Stomach (tissue), 9 donors: ENCODE measurements around the gene PLPPR3. TPM values are rescaled to one million over a fixed set of nuclear protein-coding genes. Genes with fewer than 3 reads are reported as not detected.
"Not testable (repeated sequence)": the region's sequence is repeated elsewhere in the genome, so short reads cannot be mapped to it uniquely, and the experiment has no call there.

Experiments used
- DNase-seq, 2 donors: peaks; one replicate each; pipeline versions ENCODE4 v3.0.0 to v3.0.0-alpha.2; 2013 to 2019
- H3K27ac ChIP-seq, 5 donors: fragments of 200-600 bp in 4 of 5; sonication (generic) in 4 of 5; one replicate each; pipeline ENCODE4 v1.5.1; 2013 to 2019; ENCODE audit warnings: mild to moderate bottlenecking in 1 of 5, moderate library complexity in 1 of 5
- H3K27me3 ChIP-seq, 3 donors: fragments of 200-600 bp; sonication (generic); one replicate each; pipeline ENCODE4 v1.5.1; 2017 to 2019; ENCODE audit warnings: mixed run types in 1 of 3
- H3K36me3 ChIP-seq, 4 donors: fragments of 200-600 bp; sonication (generic); 1 replicate in 3 of 4; 2 replicates in 1 of 4; pipeline ENCODE4 v1.5.1; 2016 to 2019
- H3K4me1 ChIP-seq, 4 donors: fragments of 200-600 bp; sonication (generic); one replicate each; pipeline ENCODE4 v1.5.1; 2016 to 2019
- H3K4me3 ChIP-seq, 4 donors: fragments of 200-600 bp; sonication (generic) in 3 of 4; one replicate each; pipeline ENCODE4 v1.5.1; 2016 to 2019; ENCODE audit warnings: mild to moderate bottlenecking in 1 of 4
- H3K9me3 ChIP-seq, 4 donors: fragments of 200-600 bp; sonication (generic); one replicate each; pipeline ENCODE4 v1.5.1; 2016 to 2019
- CTCF ChIP-seq, 7 experiments: fragments of 450-650 bp in 4 of 7; fragments of 200-600 bp in 3 of 7; sonication (generic) in 3 of 7; IDR thresholded peaks; one replicate each; pipeline ENCODE4 v1.5.1; 2016 to 2019; ENCODE audit warnings: antibody characterized with exemption in 7 of 7, control low read depth in 2 of 7, mild to moderate bottlenecking in 1 of 7
- EP300 ChIP-seq: sonication (generic); formaldehyde crosslinking; IDR thresholded peaks from one replicate; pipeline ENCODE4 v1.6.1; 2017; ENCODE audit warnings: antibody characterized with exemption
- POLR2A ChIP-seq, 4 donors: fragments of 450-650 bp; IDR thresholded peaks; one replicate each; pipeline ENCODE4 v1.6.1; 2016; ENCODE audit warnings: antibody characterized with exemption in 4 of 4, control low read depth in 2 of 4, mild to moderate bottlenecking in 1 of 4, moderate library complexity in 1 of 4
- POLR2AphosphoS5 ChIP-seq, 3 donors: sonication (generic); formaldehyde crosslinking; IDR thresholded peaks; one replicate each; pipeline ENCODE4 v1.6.1; 2016; ENCODE audit warnings: antibody characterized with exemption in 3 of 3
- WGBS, 5 donors: extraction: QIAGEN DNeasy Blood & Tissue Kit in 3 of 5; methylation state at CpG; one replicate each; pipeline versions ENCODE4 v1.1.5 to v1.1.7; 2013 to 2018; 5-methylcytosine and 5-hydroxymethylcytosine counted together
- intact Hi-C: fragments of 100-400 bp; cut with DNase I; formaldehyde crosslinking; loops from one replicate; pipeline ENCODE4 v1.15.1; 2023; ENCODE audit warnings: low total_unique reads
- polyA plus RNA-seq, 3 donors: library from polyadenylated mRNA; stranded (reverse); fragments of 200-250 nt; gene quantifications; one replicate each; pipeline ENCODE4 v1.2.3, GENCODE V29; 2013
- total RNA-seq, 5 donors: library from RNA; depleted of rRNA; stranded (reverse); fragments of >200 nt; gene quantifications; one replicate each; pipeline versions ENCODE4 v1.1.0 to v1.2.3, GENCODE V29; 2014 to 2016
- donor health status: healthy with polysubstance abuse.
- donor health status: Bipolar disorder and iron deficiency.
- donor health status: healthy.

Gene PLPPR3
- total and polyA plus RNA-seq, 8 donors = 0.46 to 0.55 TPM; not detected in 6

DNA sequence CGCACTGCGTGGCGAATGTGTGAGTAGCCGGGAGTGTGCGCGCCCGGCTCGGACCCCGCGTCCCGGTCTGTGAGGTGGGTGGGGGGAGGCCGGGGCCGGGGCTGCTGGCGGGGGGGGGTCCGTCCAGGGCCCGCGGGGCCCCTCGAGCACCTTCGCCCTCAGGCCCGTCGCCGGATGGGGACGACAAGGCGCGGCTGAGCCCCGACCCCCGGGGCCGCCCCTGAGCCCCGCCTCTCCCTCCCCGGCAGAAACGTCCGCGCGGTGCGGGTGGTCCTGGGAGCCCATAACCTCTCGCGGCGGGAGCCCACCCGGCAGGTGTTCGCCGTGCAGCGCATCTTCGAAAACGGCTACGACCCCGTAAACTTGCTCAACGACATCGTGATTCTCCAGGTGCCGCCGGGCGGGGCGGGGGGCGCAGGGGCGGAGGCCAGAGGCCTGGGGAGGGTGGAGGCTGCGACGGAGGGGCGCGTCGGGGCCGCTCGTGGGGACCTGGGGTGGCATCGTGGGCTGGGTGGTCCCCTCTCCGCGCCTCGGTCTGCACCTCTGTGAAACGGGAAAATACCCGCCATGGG is 31.3 kb upstream of the PLPPR3 start:
- Histone ChIP-seq H3K4me1 (peaks cover 13 to 32% (median 24%) of the 10 kb centered on the region in 4 donors), H3K36me3 (no peaks in the 10 kb centered on the region), H3K9me3 (no peaks in the 10 kb centered on the region), H3K27me3 (peaks cover 8 to 72% (median 28%) of the 10 kb centered on the region in 3 donors), H3K4me3 (peak overlapping the region in 3 of 4 donors; percentile 6 to 16 (median 6)), H3K27ac (no peak overlapping the region)
- intact Hi-C loops = no loop called here
- 25 to 54% (median 36%) methylated on average over 10 to 65 of the region's 67 CpGs for WGBS, 5 donors
- no peak for DNase-seq
- TF ChIP-seq CTCF (IDR thresholded peaks at IDR 0.05) = no peak
- no peak for TF ChIP-seq POLR2AphosphoS5 (IDR thresholded peaks at IDR 0.05)
- no peak for TF ChIP-seq POLR2A (IDR thresholded peaks at IDR 0.05)
- no peak for TF ChIP-seq EP300

DNA sequence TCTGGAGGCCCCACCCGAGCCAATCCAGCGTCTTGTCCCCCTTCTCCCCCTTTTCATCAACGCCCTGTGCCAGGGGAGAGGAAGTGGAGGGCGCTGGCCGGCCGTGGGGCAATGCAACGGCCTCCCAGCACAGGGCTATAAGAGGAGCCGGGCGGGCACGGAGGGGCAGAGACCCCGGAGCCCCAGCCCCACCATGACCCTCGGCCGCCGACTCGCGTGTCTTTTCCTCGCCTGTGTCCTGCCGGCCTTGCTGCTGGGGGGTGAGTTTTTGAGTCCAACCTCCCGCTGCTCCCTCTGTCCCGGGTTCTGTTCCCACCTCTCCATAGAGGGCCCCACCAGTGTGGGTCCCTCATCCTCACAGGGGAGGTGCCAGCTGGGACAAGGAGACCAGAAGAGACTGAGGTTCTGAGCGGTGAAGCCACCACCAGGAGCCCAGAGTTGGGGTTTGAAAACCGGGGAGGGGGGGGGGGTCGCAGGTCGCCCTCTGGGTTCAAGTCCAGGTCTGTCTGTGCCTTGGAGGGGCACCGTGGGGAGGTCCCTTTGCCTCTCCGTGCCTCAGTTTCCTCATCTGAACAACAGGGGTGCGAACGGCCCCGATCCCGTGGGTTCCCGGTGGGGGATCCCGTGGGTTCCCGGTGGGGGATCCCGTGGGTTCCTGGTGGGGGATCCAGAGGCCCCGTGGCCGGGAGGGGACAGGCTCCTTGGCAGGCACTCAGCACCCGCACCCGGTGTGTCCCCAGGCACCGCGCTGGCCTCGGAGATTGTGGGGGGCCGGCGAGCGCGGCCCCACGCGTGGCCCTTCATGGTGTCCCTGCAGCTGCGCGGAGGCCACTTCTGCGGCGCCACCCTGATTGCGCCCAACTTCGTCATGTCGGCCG is 30.6 kb upstream of the PLPPR3 start, which contains the start of gene ELANE:
Gene ELANE, plus strand, starts transcription at position 168 of the 878 bp plus-strand sequence. Its CDS starts 26 bp downstream, at position 194.
- TF ChIP-seq POLR2A (IDR thresholded peaks at IDR 0.05) (no peak), EP300 (no peak), POLR2AphosphoS5 (IDR thresholded peaks at IDR 0.05) (no peak), CTCF (IDR thresholded peaks at IDR 0.05) (no peak)
- peaks cover 8 to 76% (median 35%) of the 10 kb centered on the region in 3 donors for H3K27me3 ChIP-seq
- DNase-seq = no peak
- H3K27ac ChIP-seq = peak within 1 kb of the TSS; percentile 37 to 89 (median 77)
- peak within 1 kb of the TSS in 3 of 4 donors; percentile 6 to 16 (median 6) for H3K4me3 ChIP-seq
- 62 to 75% (median 66%) methylated on average over 8 to 55 of the region's 55 CpGs for WGBS, 5 donors
- H3K36me3 ChIP-seq = no peaks in the 10 kb centered on the region
- H3K4me1 ChIP-seq = peaks cover 13 to 39% (median 24%) of the 10 kb centered on the region in 4 donors
- intact Hi-C loops = no loop called here
- no peaks in the 10 kb centered on the region for H3K9me3 ChIP-seq

DNA sequence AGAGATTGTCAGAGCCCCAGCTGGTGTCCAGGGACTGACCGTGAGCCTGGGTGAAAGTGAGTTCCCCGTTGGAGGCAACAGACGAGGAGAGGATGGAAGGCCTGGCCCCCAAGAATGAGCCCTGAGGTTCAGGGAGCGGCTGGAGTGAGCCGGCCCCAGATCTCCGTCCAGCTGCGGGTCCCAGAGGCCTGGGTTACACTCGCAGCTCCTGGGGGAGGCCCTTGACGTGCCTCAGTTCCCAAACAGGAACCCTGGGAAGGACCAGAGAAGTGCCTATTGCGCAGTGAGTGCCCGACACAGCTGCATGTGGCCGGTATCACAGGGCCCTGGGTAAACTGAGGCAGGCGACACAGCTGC is 29.2 kb upstream of the PLPPR3 start:
- no peak for TF ChIP-seq POLR2AphosphoS5 (IDR thresholded peaks at IDR 0.05)
- no peak for TF ChIP-seq EP300
- no peak for TF ChIP-seq POLR2A (IDR thresholded peaks at IDR 0.05)
- no peak for TF ChIP-seq CTCF (IDR thresholded peaks at IDR 0.05)
- no peaks in the 10 kb centered on the region for H3K9me3 ChIP-seq
- H3K4me1 ChIP-seq = peaks cover 13 to 39% (median 25%) of the 10 kb centered on the region in 4 donors
- no peaks in the 10 kb centered on the region for H3K36me3 ChIP-seq
- intact Hi-C loops = no loop called here
- WGBS, 5 donors = 33 to 48% (median 40%) methylated on average over 13 of the region's 13 CpGs
- peaks cover 8 to 79% (median 41%) of the 10 kb centered on the region in 3 donors for H3K27me3 ChIP-seq
- peak overlapping the region; percentile 37 to 89 (median 77) for H3K27ac ChIP-seq
- DNase-seq = no peak
- H3K4me3 ChIP-seq = peak overlapping the region in 2 of 4 donors; percentile 3 to 6

- Histone ChIP-seq H3K27me3 (peaks cover 8 to 79% (median 42%) of the 10 kb centered on the region in 3 donors), H3K27ac (peak overlapping the region; percentile 41 to 89 (median 77)), H3K9me3 (no peaks in the 10 kb centered on the region), H3K36me3 (no peaks in the 10 kb centered on the region), H3K4me1 (peaks cover 13 to 42% (median 26%) of the 10 kb centered on the region in 4 donors), H3K4me3 (peak overlapping the region in 2 of 4 donors; percentile 3 to 6)
- DNase-seq = peak; percentile 83 to 92
- intact Hi-C loops = no loop called here
- TF ChIP-seq POLR2AphosphoS5 (IDR thresholded peaks at IDR 0.05) = peak; percentile 76 to 91 (median 80)
- peak; percentile 92 for TF ChIP-seq EP300
- no peak for TF ChIP-seq POLR2A (IDR thresholded peaks at IDR 0.05)
- WGBS, 5 donors = 16 to 48% (median 18%) methylated on average over 8 to 28 of the region's 28 CpGs
These were observed 28.6 kb upstream of the PLPPR3 start for GRCh38 chr19:850221-850978.

GRCh38 chr19:849195-849594 is 27.4 kb upstream of the PLPPR3 start:
- DNase-seq, H3K4me3 ChIP-seq, H3K9me3 ChIP-seq, H3K36me3 ChIP-seq, intact Hi-C loops: not testable (repeated sequence)
- WGBS, 5 donors = 77 to 84% (median 83%) methylated on average over 8 of the region's 8 CpGs
- Histone ChIP-seq H3K27me3 (peaks cover 8 to 83% (median 48%) of the 10 kb centered on the region in 3 donors), H3K27ac (peak overlapping the region in 1 of 5 donors; percentile 71), H3K4me1 (peaks cover 13 to 45% (median 29%) of the 10 kb centered on the region in 4 donors)
